Measurements from ENCODE around the gene ACTN1. TPM values are rescaled to one million over a fixed set of nuclear protein-coding genes. Genes with fewer than 3 reads are reported as not detected.

The ACTN1 gene
- total and polyA plus RNA-seq, 3 experiments from 2014 or later: 47.4 to 53.3 (median 52.7) TPM

GRCh38 chr14:68952531-68953195, 26.4 kb downstream of the ACTN1 start:
- no peak overlapping the region for H3K27ac Mint-ChIP-seq
- DNase-seq: peak in 1 of 5 donors; percentile 43
- CTCF ChIA-PET: no interaction called here

GRCh38 chr14:68951800-68952530, 27.1 kb downstream of the ACTN1 start:
- Mint-ChIP-seq H3K4me3 (no peak overlapping the region), H3K9me3 (no peaks in the 10 kb centered on the region), H3K27me3 (peaks cover 5 to 17% of the 10 kb centered on the region in 2 donors), H3K4me1 (peaks cover 9 to 31% (median 16%) of the 10 kb centered on the region in 3 donors), H3K27ac (no peak overlapping the region), H3K36me3 (no peaks in the 10 kb centered on the region)
- Histone ChIP-seq H3K36me3 (ENCODE audit: insufficient read depth, low read length) (no peaks in the 10 kb centered on the region), H3K27me3 (ENCODE audit: insufficient read depth, low read length, poor library complexity, severe bottlenecking) (no peaks in the 10 kb centered on the region), H3K4me3 (ENCODE audit: low read length) (no peak overlapping the region), H3K9me3 (ENCODE audit: low read length) (no peaks in the 10 kb centered on the region), H3K4me1 (ENCODE audit: insufficient read depth, low read length) (peaks cover 82% of the 10 kb centered on the region), H3K27ac (ENCODE audit: low read depth, low read length) (no peak overlapping the region)
- ChIA-PET POLR2A (no interaction called here), CTCF (no interaction called here)
- DNase-seq: no peak

More at GRCh38 chr14:68952531-68953195, 26.4 kb downstream of the ACTN1 start:
- H3K36me3 Mint-ChIP-seq: no peaks in the 10 kb centered on the region
- H3K36me3 ChIP-seq (ENCODE audit: insufficient read depth, low read length): no peaks in the 10 kb centered on the region
- peaks cover 10 to 29% (median 18%) of the 10 kb centered on the region in 3 donors for H3K4me1 Mint-ChIP-seq
- no peak overlapping the region for H3K4me3 Mint-ChIP-seq
- H3K27me3 Mint-ChIP-seq: peaks cover 5 to 17% of the 10 kb centered on the region in 2 donors
- H3K4me3 ChIP-seq (ENCODE audit: low read length): no peak overlapping the region
- no peaks in the 10 kb centered on the region for H3K9me3 Mint-ChIP-seq
- peaks cover 82% of the 10 kb centered on the region for H3K4me1 ChIP-seq (ENCODE audit: insufficient read depth, low read length)
- no peaks in the 10 kb centered on the region for H3K9me3 ChIP-seq (ENCODE audit: low read length)
- POLR2A ChIA-PET: no interaction called here
- H3K27ac ChIP-seq (ENCODE audit: low read depth, low read length): no peak overlapping the region
- no peaks in the 10 kb centered on the region for H3K27me3 ChIP-seq (ENCODE audit: insufficient read depth, low read length, poor library complexity, severe bottlenecking)

- no peak overlapping the region for H3K27ac Mint-ChIP-seq
- POLR2A ChIA-PET: no interaction called here
- H3K4me1 ChIP-seq (ENCODE audit: insufficient read depth, low read length): peaks cover 82% of the 10 kb centered on the region
- no peak for DNase-seq
- no peaks in the 10 kb centered on the region for H3K9me3 ChIP-seq (ENCODE audit: low read length)
- H3K27ac ChIP-seq (ENCODE audit: low read depth, low read length): no peak overlapping the region
- CTCF ChIA-PET: no interaction called here
- no peaks in the 10 kb centered on the region for H3K9me3 Mint-ChIP-seq
- H3K4me3 Mint-ChIP-seq: no peak overlapping the region
- H3K4me1 Mint-ChIP-seq: peaks cover 5 to 28% (median 12%) of the 10 kb centered on the region in 3 donors
- H3K36me3 ChIP-seq (ENCODE audit: insufficient read depth, low read length): no peaks in the 10 kb centered on the region
- H3K27me3 ChIP-seq (ENCODE audit: insufficient read depth, low read length, poor library complexity, severe bottlenecking): no peaks in the 10 kb centered on the region
- H3K36me3 Mint-ChIP-seq: no peaks in the 10 kb centered on the region
- no peak overlapping the region for H3K4me3 ChIP-seq (ENCODE audit: low read length)
- H3K27me3 Mint-ChIP-seq: peaks cover 3 to 14% of the 10 kb centered on the region in 2 donors
These were observed 27.9 kb downstream of the ACTN1 start for GRCh38 chr14:68951035-68951797.

- Mint-ChIP-seq H3K36me3 (no peaks in the 10 kb centered on the region), H3K27me3 (peaks cover 3 to 6% of the 10 kb centered on the region in 2 donors), H3K9me3 (no peaks in the 10 kb centered on the region), H3K4me3 (no peak overlapping the region), H3K4me1 (peaks cover 12 to 25% (median 21%) of the 10 kb centered on the region in 3 donors), H3K27ac (no peak overlapping the region)
- H3K36me3 ChIP-seq (ENCODE audit: insufficient read depth, low read length): no peaks in the 10 kb centered on the region
- POLR2A ChIA-PET: no interaction called here
- no peaks in the 10 kb centered on the region for H3K9me3 ChIP-seq (ENCODE audit: low read length)
- DNase-seq: no peak
- H3K4me1 ChIP-seq (ENCODE audit: insufficient read depth, low read length): peaks cover 82% of the 10 kb centered on the region
- no peaks in the 10 kb centered on the region for H3K27me3 ChIP-seq (ENCODE audit: insufficient read depth, low read length, poor library complexity, severe bottlenecking)
- no peak overlapping the region for H3K27ac ChIP-seq (ENCODE audit: low read depth, low read length)
- H3K4me3 ChIP-seq (ENCODE audit: low read length): no peak overlapping the region
- CTCF ChIA-PET: no interaction called here
These were observed 29.0 kb downstream of the ACTN1 start for GRCh38 chr14:68950111-68950510.

- Histone ChIP-seq H3K27me3 (ENCODE audit: insufficient read depth, low read length, poor library complexity, severe bottlenecking) (no peaks in the 10 kb centered on the region), H3K4me3 (ENCODE audit: low read length) (no peak overlapping the region), H3K4me1 (ENCODE audit: insufficient read depth, low read length) (peaks cover 82% of the 10 kb centered on the region), H3K9me3 (ENCODE audit: low read length) (no peaks in the 10 kb centered on the region), H3K36me3 (ENCODE audit: insufficient read depth, low read length) (no peaks in the 10 kb centered on the region), H3K27ac (ENCODE audit: low read depth, low read length) (no peak overlapping the region)
- no peaks in the 10 kb centered on the region for H3K9me3 Mint-ChIP-seq
- ChIA-PET CTCF (no interaction called here), POLR2A (no interaction called here)
- H3K36me3 Mint-ChIP-seq: no peaks in the 10 kb centered on the region
- no peak for DNase-seq
- peaks cover 13 to 22% (median 17%) of the 10 kb centered on the region in 3 donors for H3K4me1 Mint-ChIP-seq
- H3K4me3 Mint-ChIP-seq: no peak overlapping the region
- H3K27ac Mint-ChIP-seq: peak overlapping the region in 1 of 8 donors; percentile 1
- peaks cover under 1 to 4% of the 10 kb centered on the region in 2 donors for H3K27me3 Mint-ChIP-seq
These were observed 29.5 kb downstream of the ACTN1 start for GRCh38 chr14:68949601-68949965.

GRCh38 chr14:68948686-68949600, 30.2 kb downstream of the ACTN1 start:
- peak overlapping the region in 1 of 7 donors; percentile 12 for H3K4me3 Mint-ChIP-seq
- H3K4me1 ChIP-seq (ENCODE audit: insufficient read depth, low read length): peaks cover 87% of the 10 kb centered on the region
- ChIA-PET CTCF (interaction anchor here (1.3 kb wide), 1 partner anchor 38 kb away, joined by 3 read pairs; no protein-coding TSS in a partner anchor), POLR2A (no interaction called here)
- peak overlapping the region in 2 of 8 donors; percentile 32 to 43 for H3K27ac Mint-ChIP-seq
- peaks cover 0 to 4% of the 10 kb centered on the region in 2 donors for H3K27me3 Mint-ChIP-seq
- no peaks in the 10 kb centered on the region for H3K9me3 Mint-ChIP-seq
- no peaks in the 10 kb centered on the region for H3K27me3 ChIP-seq (ENCODE audit: insufficient read depth, low read length, poor library complexity, severe bottlenecking)
- H3K9me3 ChIP-seq (ENCODE audit: low read length): no peaks in the 10 kb centered on the region
- H3K36me3 ChIP-seq (ENCODE audit: insufficient read depth, low read length): no peaks in the 10 kb centered on the region
- H3K4me1 Mint-ChIP-seq: peaks cover 13 to 22% (median 17%) of the 10 kb centered on the region in 3 donors
- peak in 1 of 5 donors; percentile 39 for DNase-seq
- no peak overlapping the region for H3K27ac ChIP-seq (ENCODE audit: low read depth, low read length)
- H3K4me3 ChIP-seq (ENCODE audit: low read length): no peak overlapping the region
- no peaks in the 10 kb centered on the region for H3K36me3 Mint-ChIP-seq

GRCh38 chr14:68947802-68948201, 31.3 kb downstream of the ACTN1 start:
- Histone ChIP-seq H3K36me3 (ENCODE audit: insufficient read depth, low read length) (no peaks in the 10 kb centered on the region), H3K27me3 (ENCODE audit: insufficient read depth, low read length, poor library complexity, severe bottlenecking) (no peaks in the 10 kb centered on the region), H3K4me1 (ENCODE audit: insufficient read depth, low read length) (peaks cover 81% of the 10 kb centered on the region), H3K27ac (ENCODE audit: low read depth, low read length) (no peak overlapping the region), H3K4me3 (ENCODE audit: low read length) (no peak overlapping the region), H3K9me3 (ENCODE audit: low read length) (no peaks in the 10 kb centered on the region)
- Mint-ChIP-seq H3K9me3 (no peaks in the 10 kb centered on the region), H3K27me3 (peaks cover 0 to 4% of the 10 kb centered on the region in 2 donors), H3K4me3 (no peak overlapping the region), H3K36me3 (no peaks in the 10 kb centered on the region), H3K27ac (peak overlapping the region in 1 of 8 donors; percentile 29), H3K4me1 (peaks cover 13 to 18% (median 17%) of the 10 kb centered on the region in 3 donors)
- ChIA-PET CTCF (interaction anchor here (1.3 kb wide), 1 partner anchor 37 kb away, joined by 3 read pairs; no protein-coding TSS in a partner anchor), POLR2A (no interaction called here)
- DNase-seq: no peak

Data from CD8-positive, alpha-beta memory T cell (primary cell).